ENCODE results near the gene POF1B.
"Not testable (repeated sequence)": the region's sequence is repeated elsewhere in the genome, so short reads cannot be mapped to it uniquely, and the experiment has no call there.

Gene POF1B

GRCh38 chrX:85378461-85378860, 1.0 kb downstream of the POF1B start:
- H3K4me3 ChIP-seq (ENCODE audit: low read depth, low read length), result no peak overlapping the region
- TF ChIP-seq CTCF (IDR thresholded peaks at IDR 0.05; ENCODE audit: low read depth, low read length), result no peak

- H3K4me3 ChIP-seq (ENCODE audit: low read depth, low read length), result no peak overlapping the region
- TF ChIP-seq CTCF (IDR thresholded peaks at IDR 0.05; ENCODE audit: low read depth, low read length), result no peak
These were observed 4.1 kb downstream of the POF1B start for GRCh38 chrX:85375333-85375738.

- no peak for TF ChIP-seq CTCF (IDR thresholded peaks at IDR 0.05; ENCODE audit: low read depth, low read length)
- H3K4me3 ChIP-seq (ENCODE audit: low read depth, low read length), result no peak overlapping the region
These were observed 14.0 kb downstream of the POF1B start for GRCh38 chrX:85365370-85365995.

- no peak for TF ChIP-seq CTCF (IDR thresholded peaks at IDR 0.05; ENCODE audit: low read depth, low read length)
- no peak overlapping the region for H3K4me3 ChIP-seq (ENCODE audit: low read depth, low read length)
These were observed 20.4 kb downstream of the POF1B start for GRCh38 chrX:85359051-85359450.

GRCh38 chrX:85345523-85345922, 33.9 kb downstream of the POF1B start:
- H3K4me3 ChIP-seq (ENCODE audit: low read depth, low read length), result no peak overlapping the region
- no peak for TF ChIP-seq CTCF (IDR thresholded peaks at IDR 0.05; ENCODE audit: low read depth, low read length)

GRCh38 chrX:85327060-85327333, 52.5 kb downstream of the POF1B start:
- no peak for TF ChIP-seq CTCF (IDR thresholded peaks at IDR 0.05; ENCODE audit: low read depth, low read length)

GRCh38 chrX:85326234-85327059, 53.0 kb downstream of the POF1B start:
- H3K4me3 ChIP-seq (ENCODE audit: low read depth, low read length), result no peak overlapping the region
- no peak for TF ChIP-seq CTCF (IDR thresholded peaks at IDR 0.05; ENCODE audit: low read depth, low read length)

More at GRCh38 chrX:85327060-85327333, 52.5 kb downstream of the POF1B start:
- H3K4me3 ChIP-seq (ENCODE audit: low read depth, low read length), result no peak overlapping the region

- not testable (repeated sequence) for H3K4me3 ChIP-seq (ENCODE audit: low read depth, low read length)
These were observed 68.1 kb downstream of the POF1B start for GRCh38 chrX:85311348-85311747.
